ENCODE results near the gene CEACAM16. TPM values are rescaled to one million over a fixed set of nuclear protein-coding genes. Genes with fewer than 3 reads are reported as not detected.
"Not testable (repeated sequence)": the region's sequence is repeated elsewhere in the genome, so short reads cannot be mapped to it uniquely, and the experiment has no call there.

Gene CEACAM16
- total RNA-seq, 1 donor = not detected

DNA sequence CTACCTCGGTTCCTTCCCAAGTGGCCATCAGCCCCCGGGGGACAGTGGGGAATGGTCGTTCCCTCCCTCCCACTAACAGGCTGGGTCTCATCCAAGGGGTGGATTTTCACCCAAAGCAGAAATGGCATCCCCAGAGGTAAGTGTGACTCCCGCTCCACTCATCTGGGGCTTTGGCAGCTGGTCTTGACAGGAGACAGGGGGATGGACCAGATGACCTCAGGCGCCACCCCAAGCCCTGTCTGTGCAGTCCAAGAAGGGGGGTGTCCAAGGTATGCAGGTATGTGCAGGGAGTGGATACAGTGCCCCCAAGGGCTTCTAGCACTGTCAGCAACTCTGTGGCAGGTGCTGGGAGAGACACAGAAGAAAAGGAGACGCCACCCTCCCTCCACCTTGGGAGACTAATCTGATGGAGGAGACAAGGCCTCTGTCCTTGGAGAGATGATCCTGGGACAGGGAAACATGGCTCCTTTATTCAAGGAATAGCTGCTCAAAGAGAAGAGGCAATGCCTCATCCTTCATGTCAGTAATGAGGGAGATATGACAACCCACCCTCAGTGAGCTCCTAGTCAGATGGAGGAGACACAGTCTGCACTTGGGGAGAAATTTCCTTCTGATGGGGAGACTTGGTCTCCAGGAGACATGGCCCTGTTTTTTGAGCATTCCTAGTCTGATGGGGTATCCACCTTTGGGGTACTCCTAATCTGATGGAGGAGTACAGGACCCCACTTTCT lies 7.7 kb downstream of the CEACAM16 start:
- Histone ChIP-seq H3K4me1 (ENCODE audit: insufficient read depth, low read length) (no peaks in the 10 kb centered on the region), H3K27me3 (ENCODE audit: insufficient read depth, low read length) (no peaks in the 10 kb centered on the region), H3K9me3 (ENCODE audit: low read depth, low read length) (no peaks in the 10 kb centered on the region), H3K4me3 (ENCODE audit: low read length) (no peak overlapping the region)

DNA sequence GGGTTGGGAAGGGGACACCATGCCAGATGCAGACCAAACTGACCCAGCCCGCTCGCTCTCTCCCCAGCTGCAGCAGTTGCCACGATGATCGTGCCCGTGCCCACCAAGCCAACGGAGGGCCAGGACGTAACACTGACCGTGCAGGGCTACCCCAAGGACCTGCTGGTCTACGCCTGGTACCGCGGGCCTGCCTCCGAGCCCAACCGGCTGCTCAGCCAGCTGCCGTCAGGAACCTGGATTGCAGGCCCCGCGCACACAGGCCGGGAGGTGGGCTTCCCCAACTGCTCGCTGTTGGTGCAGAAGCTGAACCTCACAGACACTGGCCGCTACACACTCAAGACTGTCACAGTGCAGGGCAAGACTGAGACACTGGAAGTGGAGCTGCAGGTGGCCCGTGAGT lies 8.8 kb downstream of the CEACAM16 start:
- no peaks in the 10 kb centered on the region for H3K9me3 ChIP-seq (ENCODE audit: low read depth, low read length)
- no peaks in the 10 kb centered on the region for H3K4me1 ChIP-seq (ENCODE audit: insufficient read depth, low read length)
- no peaks in the 10 kb centered on the region for H3K27me3 ChIP-seq (ENCODE audit: insufficient read depth, low read length)
- H3K4me3 ChIP-seq (ENCODE audit: low read length) = no peak overlapping the region

GRCh38 chr19:44708940-44709339 lies 10.0 kb downstream of the CEACAM16 start:
- no peaks in the 10 kb centered on the region for H3K4me1 ChIP-seq (ENCODE audit: insufficient read depth, low read length)
- H3K9me3 ChIP-seq (ENCODE audit: low read depth, low read length) = no peaks in the 10 kb centered on the region
- no peak overlapping the region for H3K4me3 ChIP-seq (ENCODE audit: low read length)
- no peaks in the 10 kb centered on the region for H3K27me3 ChIP-seq (ENCODE audit: insufficient read depth, low read length)

GRCh38 chr19:44709434-44710266 lies 10.7 kb downstream of the CEACAM16 start:
- not testable (repeated sequence) for H3K27me3 ChIP-seq (ENCODE audit: insufficient read depth, low read length)

GRCh38 chr19:44710483-44710882 lies 11.5 kb downstream of the CEACAM16 start:
- Histone ChIP-seq H3K4me3 (ENCODE audit: low read length) (no peak overlapping the region), H3K27me3 (ENCODE audit: insufficient read depth, low read length) (no peaks in the 10 kb centered on the region), H3K4me1 (ENCODE audit: insufficient read depth, low read length) (no peaks in the 10 kb centered on the region), H3K9me3 (ENCODE audit: low read depth, low read length) (no peaks in the 10 kb centered on the region)

More at GRCh38 chr19:44709434-44710266, 10.7 kb downstream of the CEACAM16 start:
- not testable (repeated sequence) for H3K4me1 ChIP-seq (ENCODE audit: insufficient read depth, low read length); H3K4me3 ChIP-seq (ENCODE audit: low read length); H3K9me3 ChIP-seq (ENCODE audit: low read depth, low read length)

GRCh38 chr19:44712864-44713515 lies 14.0 kb downstream of the CEACAM16 start:
- Histone ChIP-seq H3K27me3 (ENCODE audit: insufficient read depth, low read length) (no peaks in the 10 kb centered on the region), H3K4me1 (ENCODE audit: insufficient read depth, low read length) (peaks cover under 1% of the 10 kb centered on the region), H3K4me3 (ENCODE audit: low read length) (no peak overlapping the region), H3K9me3 (ENCODE audit: low read depth, low read length) (no peaks in the 10 kb centered on the region)

- Histone ChIP-seq H3K9me3 (ENCODE audit: low read depth, low read length) (no peaks in the 10 kb centered on the region), H3K4me3 (ENCODE audit: low read length) (no peak overlapping the region), H3K4me1 (ENCODE audit: insufficient read depth, low read length) (peaks cover 16% of the 10 kb centered on the region), H3K27me3 (ENCODE audit: insufficient read depth, low read length) (no peaks in the 10 kb centered on the region)
These were observed 15.7 kb downstream of the CEACAM16 start for GRCh38 chr19:44714597-44715169.

DNA sequence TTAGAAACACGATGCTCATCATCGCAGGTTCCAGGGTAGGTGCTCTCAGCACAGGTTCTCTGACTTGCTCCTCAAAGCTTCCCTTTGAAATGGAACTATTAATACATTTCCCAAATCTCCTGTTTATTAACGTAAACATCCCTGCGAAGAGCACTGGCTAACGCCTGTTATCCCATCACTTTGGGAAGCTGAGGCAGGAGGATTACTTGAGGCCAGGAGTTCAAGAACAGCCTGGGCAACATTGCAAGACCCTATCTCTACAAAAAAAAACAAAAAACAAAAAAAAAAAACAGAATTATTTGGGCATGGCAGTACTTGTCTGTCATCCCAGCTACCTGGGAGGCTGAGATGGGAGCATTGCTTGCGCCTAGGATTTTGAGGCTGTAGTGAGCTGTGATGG lies 18.7 kb downstream of the CEACAM16 start:
- Histone ChIP-seq H3K4me3 (ENCODE audit: low read length) (no peak overlapping the region), H3K4me1 (ENCODE audit: insufficient read depth, low read length) (peaks cover 36% of the 10 kb centered on the region), H3K9me3 (ENCODE audit: low read depth, low read length) (no peaks in the 10 kb centered on the region), H3K27me3 (ENCODE audit: insufficient read depth, low read length) (no peaks in the 10 kb centered on the region)

GRCh38 chr19:44718441-44719261 lies 19.7 kb downstream of the CEACAM16 start:
- Histone ChIP-seq H3K4me3 (ENCODE audit: low read length) (no peak overlapping the region), H3K27me3 (ENCODE audit: insufficient read depth, low read length) (no peaks in the 10 kb centered on the region), H3K4me1 (ENCODE audit: insufficient read depth, low read length) (peaks cover 46% of the 10 kb centered on the region), H3K9me3 (ENCODE audit: low read depth, low read length) (no peaks in the 10 kb centered on the region)

DNA sequence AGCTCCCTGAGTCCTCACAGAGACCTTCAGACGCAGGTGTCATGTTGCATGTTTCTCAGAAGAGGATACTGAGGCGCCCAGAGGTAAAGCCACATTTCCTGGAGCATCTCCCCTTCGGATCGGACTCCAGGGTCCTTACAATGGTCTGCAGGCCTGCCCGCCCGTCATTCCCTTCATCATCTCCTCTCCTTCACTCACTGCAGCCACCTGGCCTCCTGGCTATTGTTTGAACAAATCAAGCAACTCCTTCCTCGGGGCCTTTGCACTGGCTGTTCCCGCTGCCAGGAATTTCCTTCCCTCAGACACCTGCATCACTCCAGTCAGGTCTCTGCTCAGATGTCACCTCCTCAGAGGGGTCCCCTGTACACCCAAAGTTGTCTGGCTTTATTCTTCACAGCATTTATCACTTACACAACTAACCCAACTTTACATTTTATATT lies 20.3 kb downstream of the CEACAM16 start:
- H3K27me3 ChIP-seq (ENCODE audit: insufficient read depth, low read length) = no peaks in the 10 kb centered on the region
- H3K4me3 ChIP-seq (ENCODE audit: low read length) = no peak overlapping the region
- no peaks in the 10 kb centered on the region for H3K9me3 ChIP-seq (ENCODE audit: low read depth, low read length)
- H3K4me1 ChIP-seq (ENCODE audit: insufficient read depth, low read length) = peaks cover 52% of the 10 kb centered on the region

DNA sequence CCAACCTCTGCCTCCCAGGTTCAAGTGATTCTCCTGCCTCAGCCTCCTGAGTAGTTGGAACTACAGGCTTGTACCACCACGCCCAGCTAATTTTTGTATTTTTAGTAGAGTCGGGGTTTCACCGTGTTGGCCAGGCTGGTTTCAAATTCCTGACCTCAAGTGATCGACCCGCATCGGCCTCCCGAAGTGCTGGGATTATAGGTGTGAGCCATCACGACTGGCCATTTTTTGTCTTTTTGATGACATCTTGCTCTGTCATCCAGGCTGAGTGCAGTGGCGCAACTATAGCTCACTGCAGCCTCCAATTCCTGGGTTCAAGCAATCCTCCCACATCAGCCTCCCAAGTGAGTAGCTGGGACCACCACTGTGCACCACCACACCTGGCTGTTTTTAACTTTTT lies 21.4 kb downstream of the CEACAM16 start:
- not testable (repeated sequence) for H3K27me3 ChIP-seq (ENCODE audit: insufficient read depth, low read length); H3K9me3 ChIP-seq (ENCODE audit: low read depth, low read length); H3K4me3 ChIP-seq (ENCODE audit: low read length)
- peaks cover 62% of the 10 kb centered on the region for H3K4me1 ChIP-seq (ENCODE audit: insufficient read depth, low read length)

DNA sequence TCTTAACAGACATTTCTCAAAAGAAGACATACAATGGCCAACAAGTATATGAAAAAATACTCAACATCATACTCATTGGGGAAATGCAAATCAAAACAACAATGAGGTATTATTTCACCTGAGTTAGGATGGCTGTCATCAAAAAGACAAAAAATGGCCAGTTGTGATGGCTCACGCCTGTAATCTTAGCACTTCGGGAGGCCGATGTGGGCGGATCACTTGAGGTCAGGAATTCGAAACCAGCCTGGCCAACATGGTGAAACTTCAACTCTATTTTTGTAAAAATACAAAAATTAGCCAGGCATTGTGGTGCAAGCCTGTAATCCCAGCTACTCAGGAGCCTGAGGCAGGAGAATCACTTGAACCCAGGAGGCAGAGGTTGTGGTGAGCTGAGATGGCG lies 22.0 kb downstream of the CEACAM16 start:
- peaks cover 66% of the 10 kb centered on the region for H3K4me1 ChIP-seq (ENCODE audit: insufficient read depth, low read length)
- no peaks in the 10 kb centered on the region for H3K9me3 ChIP-seq (ENCODE audit: low read depth, low read length)

GRCh38 chr19:44721369-44721768 lies 22.4 kb downstream of the CEACAM16 start:
- peaks cover 66% of the 10 kb centered on the region for H3K4me1 ChIP-seq (ENCODE audit: insufficient read depth, low read length)
- H3K27me3 ChIP-seq (ENCODE audit: insufficient read depth, low read length); H3K4me3 ChIP-seq (ENCODE audit: low read length); H3K9me3 ChIP-seq (ENCODE audit: low read depth, low read length): not testable (repeated sequence)

More for the DNA sequence above, 22.0 kb downstream of the CEACAM16 start:
- Histone ChIP-seq H3K27me3 (ENCODE audit: insufficient read depth, low read length) (no peaks in the 10 kb centered on the region), H3K4me3 (ENCODE audit: low read length) (no peak overlapping the region)

All from mononuclear cell (primary cell).